AG04450 (cell line): Measurements from ENCODE around the gene KCTD14. TPM values are rescaled to one million over a fixed set of nuclear protein-coding genes. Genes with fewer than 3 reads are reported as not detected.
A peak's percentile ranks its signal among the peaks of the same experiment; 100 is the strongest.
"Not testable (repeated sequence)": the region's sequence is repeated elsewhere in the genome, so short reads cannot be mapped to it uniquely, and the experiment has no call there.

ENCODE experiments used
- CTCF ChIA-PET: fragments of 300-600, 350-600 bp; formaldehyde crosslinking; extraction: SDS; loops from one replicate; lab custom pipeline; 2022; ENCODE audit warnings: antibody characterized with exemption, inconsistent platforms; lab: Charles Lee
- POLR2A ChIA-PET: fragments of 350-600 bp; formaldehyde crosslinking; extraction: SDS; loops from one replicate; lab custom pipeline; 2021; ENCODE audit warnings: antibody characterized with exemption, inconsistent platforms; lab: Yijun Ruan, JAX
- DNase-seq: peaks from one replicate; pipeline ENCODE4 v3.0.0-alpha.2; 2011; ENCODE audit warnings: low read depth, low spot score
- H3K27ac ChIP-seq: one replicate; pipeline ENCODE4 v1.5.1; 2012; ENCODE audit warnings: low read depth, low read length, control low read depth
- H3K27me3 ChIP-seq: one replicate; pipeline ENCODE4 v1.6.0; 2012; ENCODE audit warnings: low read length; ENCODE audit not compliant: control insufficient read depth, insufficient read depth
- H3K4me3 ChIP-seq: 2 replicates; pipeline ENCODE4 v1.5.1; 2011; ENCODE audit warnings: mild to moderate bottlenecking, low read depth, low read length, control low read depth
- H3K9me3 ChIP-seq: 2 replicates; pipeline ENCODE4 v1.5.1; 2012; ENCODE audit warnings: low read length; ENCODE audit not compliant: control insufficient read depth, insufficient read depth
- polyA plus RNA-seq: library from polyadenylated mRNA; depleted of rRNA; stranded (reverse); fragments of >200 nt; gene quantifications from 2 replicates; pipeline ENCODE4 v1.2.3, GENCODE V29; 2011
- TF ChIP-seq, protein P1 (sequence below): IDR thresholded peaks from 2 replicates; pipeline ENCODE4 v1.5.1; 2011; ENCODE audit warnings: low read depth, low read length, control low read depth, inconsistent platforms

Gene KCTD14
- polyA plus RNA-seq, 1 experiment, result 3.3 TPM

DNA sequence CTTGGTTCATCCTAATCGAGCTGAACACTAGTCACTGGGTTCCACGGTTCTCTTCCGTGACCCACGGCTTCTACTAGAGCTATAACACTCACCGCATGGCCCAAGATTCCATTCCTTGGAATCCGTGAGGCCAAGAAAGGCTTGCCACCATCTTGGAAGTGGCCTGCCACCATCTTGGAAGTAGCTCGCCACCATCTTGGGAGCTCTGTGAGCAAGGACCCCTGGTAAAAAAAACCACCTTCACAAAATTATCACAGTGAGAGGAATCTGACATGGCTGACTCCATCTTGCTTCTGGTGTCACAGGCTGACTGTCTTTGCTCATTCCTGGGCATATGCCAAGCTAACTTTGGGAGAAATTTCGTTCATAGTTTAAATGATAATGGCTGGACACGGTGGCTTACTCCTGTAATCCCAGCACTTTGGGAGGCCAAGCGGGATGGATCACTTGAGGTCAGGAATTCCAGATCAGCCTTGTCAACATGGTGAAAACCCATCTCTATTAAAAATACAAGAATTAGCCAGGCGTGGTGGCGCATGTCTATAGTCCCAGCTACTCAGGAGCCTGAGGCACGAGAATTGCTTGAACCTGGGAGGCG, 18.9 kb upstream of the KCTD14 start:
- Histone ChIP-seq H3K4me3 (no peak overlapping the region), H3K27me3 (no peaks in the 10 kb centered on the region), H3K27ac (no peak overlapping the region), H3K9me3 (no peaks in the 10 kb centered on the region; the same call in 1 of the 2 replicates)
- TF ChIP-seq, protein P1, sequence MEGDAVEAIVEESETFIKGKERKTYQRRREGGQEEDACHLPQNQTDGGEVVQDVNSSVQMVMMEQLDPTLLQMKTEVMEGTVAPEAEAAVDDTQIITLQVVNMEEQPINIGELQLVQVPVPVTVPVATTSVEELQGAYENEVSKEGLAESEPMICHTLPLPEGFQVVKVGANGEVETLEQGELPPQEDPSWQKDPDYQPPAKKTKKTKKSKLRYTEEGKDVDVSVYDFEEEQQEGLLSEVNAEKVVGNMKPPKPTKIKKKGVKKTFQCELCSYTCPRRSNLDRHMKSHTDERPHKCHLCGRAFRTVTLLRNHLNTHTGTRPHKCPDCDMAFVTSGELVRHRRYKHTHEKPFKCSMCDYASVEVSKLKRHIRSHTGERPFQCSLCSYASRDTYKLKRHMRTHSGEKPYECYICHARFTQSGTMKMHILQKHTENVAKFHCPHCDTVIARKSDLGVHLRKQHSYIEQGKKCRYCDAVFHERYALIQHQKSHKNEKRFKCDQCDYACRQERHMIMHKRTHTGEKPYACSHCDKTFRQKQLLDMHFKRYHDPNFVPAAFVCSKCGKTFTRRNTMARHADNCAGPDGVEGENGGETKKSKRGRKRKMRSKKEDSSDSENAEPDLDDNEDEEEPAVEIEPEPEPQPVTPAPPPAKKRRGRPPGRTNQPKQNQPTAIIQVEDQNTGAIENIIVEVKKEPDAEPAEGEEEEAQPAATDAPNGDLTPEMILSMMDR, result no peak
- DNase-seq, result no peak
- POLR2A ChIA-PET, result no interaction called here
- CTCF ChIA-PET, result interaction anchor here (0.6 kb wide), 1 partner anchor 521 kb away, joined by 4 read pairs; no protein-coding TSS in a partner anchor

DNA sequence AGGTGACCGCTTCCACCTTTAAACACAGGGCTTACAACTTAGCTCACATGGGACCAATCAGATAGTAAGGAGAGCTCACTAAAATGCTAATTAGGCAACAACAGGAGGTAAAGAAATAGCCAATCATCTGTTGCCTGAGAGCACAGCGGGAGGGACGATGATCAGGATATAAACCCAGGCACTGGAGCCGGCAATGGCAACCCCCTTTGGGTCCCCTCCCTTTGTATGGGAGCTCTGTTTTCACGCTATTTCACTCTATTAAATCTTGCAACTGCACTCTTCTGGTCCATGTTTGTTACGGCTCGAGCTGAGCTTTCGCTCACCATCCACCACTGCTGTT, 18.3 kb upstream of the KCTD14 start:
- not testable (repeated sequence) for DNase-seq, H3K4me3 ChIP-seq, H3K27ac ChIP-seq, H3K27me3 ChIP-seq, H3K9me3 ChIP-seq
- POLR2A ChIA-PET, result interaction anchor here (0.6 kb wide), 1 partner anchor 328 kb away, joined by 8 read pairs; no protein-coding TSS in a partner anchor
- CTCF ChIA-PET, result interaction anchor here (0.6 kb wide), 2 partner anchors 522 to 571 kb away, joined by 3 to 4 read pairs; no protein-coding TSS in a partner anchor

DNA sequence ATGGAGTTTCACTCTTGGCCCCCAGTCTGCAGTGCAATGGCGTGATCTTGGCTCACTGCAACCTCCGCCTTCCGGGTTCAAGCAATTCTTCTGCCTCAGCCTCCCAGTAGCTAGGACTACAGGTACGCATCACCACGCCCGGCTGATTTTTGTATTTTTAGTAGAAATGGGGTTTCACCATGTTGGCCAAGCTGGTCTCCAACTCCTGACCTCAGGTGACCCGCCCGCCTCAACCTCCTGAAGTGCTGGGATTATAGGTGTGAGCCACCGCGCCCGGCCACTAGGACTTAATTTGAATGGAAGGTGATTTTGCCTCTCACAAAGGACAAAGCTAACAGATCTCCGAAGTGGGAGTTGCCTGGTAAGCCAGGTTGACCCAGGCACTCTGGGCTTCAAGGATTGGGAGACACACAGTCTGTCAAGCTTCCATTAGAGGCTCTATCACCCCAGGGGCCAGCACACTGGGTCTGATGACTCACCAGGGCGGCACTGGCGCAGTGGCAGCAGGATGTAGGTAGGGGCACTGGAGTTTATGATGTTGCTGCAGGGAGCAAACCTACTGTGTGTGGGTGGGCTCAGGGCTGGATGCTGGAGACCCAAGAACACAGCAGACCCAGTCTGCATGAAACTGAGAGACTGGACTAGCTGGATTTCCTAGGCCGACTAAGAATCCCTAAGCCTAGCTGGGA, 17.8 kb upstream of the KCTD14 start:
- TF ChIP-seq, protein P1, result no peak
- peak overlapping the region; percentile 79 for H3K27ac ChIP-seq
- POLR2A ChIA-PET, result interaction anchor here (0.6 to 1.1 kb wide), 2 partner anchors 20 to 329 kb away, joined by 4 to 8 read pairs; no protein-coding TSS in a partner anchor
- no peak for DNase-seq
- no peaks in the 10 kb centered on the region; the same call in 1 of the 2 replicates for H3K9me3 ChIP-seq
- CTCF ChIA-PET, result interaction anchor here (0.6 to 1.5 kb wide), 3 partner anchors 41 to 1888 kb away, joined by 3 to 6 read pairs (median 4); no protein-coding TSS in a partner anchor
- H3K27me3 ChIP-seq, result no peaks in the 10 kb centered on the region
- H3K4me3 ChIP-seq, result no peak overlapping the region

DNA sequence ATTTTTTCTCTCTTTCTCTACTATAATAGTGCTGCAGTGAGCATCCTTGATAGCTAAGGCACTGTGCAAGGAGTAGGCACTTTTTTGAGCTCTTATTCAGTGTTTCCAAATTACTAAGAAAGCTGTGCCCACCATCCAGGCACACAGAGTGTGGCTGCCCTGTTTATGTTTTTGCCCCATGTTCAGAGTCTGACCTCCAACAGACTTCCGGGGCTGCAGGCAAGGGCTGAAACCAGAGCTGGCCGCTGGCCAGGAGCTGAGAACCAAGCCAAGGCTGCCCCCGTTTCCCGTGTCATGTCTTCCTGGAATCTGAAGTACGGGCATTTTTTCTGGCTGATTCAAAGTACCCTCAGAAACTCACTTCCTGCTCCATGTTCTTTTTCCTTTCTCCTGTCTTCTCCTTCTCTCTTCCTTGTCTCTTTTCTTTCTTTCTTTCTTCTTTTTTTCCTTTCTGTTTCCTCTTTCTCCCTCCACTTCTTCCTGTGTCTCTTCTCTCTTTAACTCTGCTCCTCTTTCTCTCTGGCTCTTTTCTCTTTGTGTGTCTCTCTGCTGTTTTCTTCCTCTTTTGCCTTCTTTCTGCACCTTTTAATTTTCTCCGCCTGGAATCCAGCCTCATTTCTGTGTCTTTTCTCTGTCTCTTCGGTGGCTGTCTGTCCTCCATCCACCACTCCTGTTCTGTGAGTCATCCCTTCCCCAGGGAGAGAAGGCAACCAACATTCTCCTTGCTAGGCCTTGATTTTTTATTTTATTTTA, 17.0 kb upstream of the KCTD14 start:
- DNase-seq, result peak; percentile 54
- peak overlapping the region; percentile 12; the same call in 1 of the 2 replicates for H3K4me3 ChIP-seq
- TF ChIP-seq, protein P1, result no peak
- H3K27me3 ChIP-seq, result no peaks in the 10 kb centered on the region
- peak overlapping the region; percentile 79 for H3K27ac ChIP-seq
- ChIA-PET POLR2A (interaction anchor here (0.5 to 1.1 kb wide), 3 partner anchors 19 to 45 kb away, joined by 3 to 5 read pairs (median 4); partner anchors contain the start of gene INTS4), CTCF (interaction anchor here (0.6 to 1.5 kb wide), 3 partner anchors 9 to 1887 kb away, joined by 3 to 6 read pairs (median 4); no protein-coding TSS in a partner anchor)
- no peaks in the 10 kb centered on the region; the same call in 1 of the 2 replicates for H3K9me3 ChIP-seq

DNA sequence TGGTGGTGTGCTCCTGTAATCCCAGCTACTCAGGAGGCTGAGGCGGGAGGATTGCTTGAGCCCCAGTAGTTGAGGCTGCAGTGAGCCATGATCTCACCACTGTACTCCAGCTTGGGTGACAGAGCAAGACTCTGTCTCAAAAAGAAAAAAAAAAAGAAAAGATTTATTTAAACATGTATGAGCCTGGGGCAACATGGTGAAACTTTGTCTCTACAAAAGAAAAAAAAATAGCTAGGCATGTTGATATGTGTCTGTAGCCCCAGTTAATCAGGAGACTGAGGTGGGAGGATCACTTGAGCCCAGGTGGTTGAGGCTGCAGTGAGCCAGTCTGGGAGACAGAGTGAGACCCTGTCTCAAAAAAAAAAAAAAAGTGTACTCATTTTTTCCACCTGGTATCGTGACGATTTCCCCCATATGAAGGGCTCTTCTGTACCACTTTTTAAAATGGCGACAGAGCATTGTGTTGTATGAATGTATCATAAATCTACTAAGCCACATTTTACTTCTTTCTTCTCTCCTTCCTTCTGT, 16.4 kb upstream of the KCTD14 start:
- TF ChIP-seq, protein P1, result no peak
- POLR2A ChIA-PET, result interaction anchor here (1.1 kb wide), 1 partner anchor 45 kb away, joined by 5 read pairs; the partner anchor contains the start of gene INTS4
- H3K27me3 ChIP-seq, result no peaks in the 10 kb centered on the region
- peak overlapping the region; percentile 79 for H3K27ac ChIP-seq
- H3K9me3 ChIP-seq, result no peaks in the 10 kb centered on the region; the same call in 1 of the 2 replicates
- CTCF ChIA-PET, result interaction anchor here (0.8 to 1.5 kb wide), 2 partner anchors 9 to 40 kb away, joined by 3 to 4 read pairs; no protein-coding TSS in a partner anchor
- H3K4me3 ChIP-seq, result no peak overlapping the region
- no peak for DNase-seq
